PC-3 (cell line): ENCODE measurements around the gene MAEA. TPM values are rescaled to one million over a fixed set of nuclear protein-coding genes. Genes with fewer than 3 reads are reported as not detected.

ENCODE experiments used
- ATAC-seq: fragments of 200-7000 bp; cut with Tn5 transposase; 2 replicates; pipeline ENCODE4 v1.9.1; 2020; ENCODE audit warnings: mild to moderate bottlenecking, moderate library complexity
- BruUV-seq: library from RNA; stranded (reverse); fragments of 400-500 nt; replicated peaks from 2 replicates; lab custom pipeline; 2021; lab: Mats Ljungman, UMichigan
- CTCF ChIA-PET: fragments of 300-600 bp; sonication (Branson Sonifier 250); formaldehyde crosslinking; loops from one replicate; lab custom pipeline; 2022; ENCODE audit warnings: antibody characterized with exemption; lab: Charles Lee
- POLR2A ChIA-PET: fragments of 300-600 bp; sonication (Branson Sonifier 250); formaldehyde crosslinking; loops from one replicate; lab custom pipeline; 2022; ENCODE audit warnings: antibody characterized with exemption; ENCODE audit not compliant: unreplicated experiment; lab: Charles Lee
- DNase-seq: peaks from one replicate; pipeline ENCODE4 v3.0.0-alpha.2; 2015
- H2AFZ ChIP-seq: fragments of 300-600 bp; sonication (generic); 2 replicates; pipeline ENCODE4 v1.6.0; 2016; ENCODE audit warnings: antibody characterized with exemption, low read length
- H3F3A ChIP-seq: fragments of 300-600 bp; sonication (generic); one replicate; pipeline ENCODE4 v1.6.0; 2017; ENCODE audit warnings: antibody characterized with exemption, low read length, control low read depth, mild to moderate bottlenecking; ENCODE audit not compliant: unreplicated experiment
- H3K27ac ChIP-seq: fragments of 300-600 bp; sonication (generic); 2 replicates; pipeline ENCODE4 v1.5.1; 2016; ENCODE audit warnings: mild to moderate bottlenecking, low read length
- H3K27me3 ChIP-seq: fragments of 300-600 bp; sonication (generic); 2 replicates; pipeline ENCODE4 v1.6.1; 2016; ENCODE audit warnings: low read length, mixed read lengths
- H3K36me3 ChIP-seq: fragments of 300-600 bp; sonication (generic); 2 replicates; pipeline ENCODE4 v1.6.1; 2016; ENCODE audit warnings: low read depth, mixed run types, low read length, mixed read lengths
- H3K4me1 ChIP-seq: fragments of 300-600 bp; sonication (generic); 2 replicates; pipeline ENCODE4 v1.5.1; 2016; ENCODE audit warnings: low read length; ENCODE audit not compliant: insufficient read depth
- H3K4me2 ChIP-seq: fragments of 300-600 bp; sonication (generic); 2 replicates; pipeline ENCODE4 v1.6.0; 2016; ENCODE audit warnings: low read length
- H3K4me3 ChIP-seq: fragments of 300-600 bp; sonication (generic); 2 replicates; pipeline ENCODE4 v1.5.1; 2016; ENCODE audit warnings: mild to moderate bottlenecking, low read length, mixed read lengths
- H3K79me2 ChIP-seq: fragments of 300-600 bp; sonication (generic); 2 replicates; pipeline ENCODE4 v1.6.1; 2017; ENCODE audit warnings: low read length, mixed read lengths
- H3K9ac ChIP-seq: fragments of 300-600 bp; sonication (generic); 2 replicates; pipeline ENCODE4 v1.6.0; 2016; ENCODE audit warnings: mild to moderate bottlenecking, low read length
- H3K9me2 ChIP-seq: fragments of 300-600 bp; sonication (generic); replicated peaks from 2 replicates; pipeline ENCODE4 v1.6.1; 2016; ENCODE audit warnings: mixed run types, low read length, mixed read lengths
- H3K9me3 ChIP-seq: fragments of 300-600 bp; sonication (generic); 2 replicates; pipeline ENCODE4 v1.6.1; 2016; ENCODE audit warnings: low read length, mixed read lengths
- H4K20me1 ChIP-seq: fragments of 300-600 bp; sonication (generic); 2 replicates; pipeline ENCODE4 v1.6.1; 2016; ENCODE audit warnings: low read length, mixed read lengths
- EZH2 ChIP-seq: fragments of 300-600 bp; sonication (generic); IDR thresholded peaks from one replicate; pipeline ENCODE4 v1.6.1; 2017; ENCODE audit warnings: antibody characterized with exemption, mild to moderate bottlenecking, low read length; ENCODE audit not compliant: unreplicated experiment
- EZH2phosphoT487 ChIP-seq: fragments of 300-600 bp; sonication (generic); IDR thresholded peaks from 2 replicates; pipeline ENCODE4 v1.6.1; 2018; ENCODE audit warnings: mild to moderate bottlenecking, antibody characterized with exemption, low read length, borderline replicate concordance
- intact Hi-C: fragments of 100-400 bp; cut with micrococcal nuclease; formaldehyde crosslinking; loops from 2 replicates; pipeline ENCODE4 v1.9.0; 2023
- total RNA-seq: library from RNA; depleted of rRNA; stranded (reverse); fragments of >200 nt; gene quantifications from 2 replicates; pipeline ENCODE4 v1.2.3, GENCODE V29; 2014
- TF ChIP-seq, protein P1 (sequence below): fragments of 300-600 bp; sonication (generic); conservative IDR thresholded peaks from 2 replicates; pipeline ENCODE4 v1.5.1; 2017; ENCODE audit warnings: antibody characterized with exemption, low read depth, mild to moderate bottlenecking, low read length

Gene MAEA
- total RNA-seq, 1 experiment from 2014 or later: 48.1 TPM

DNA sequence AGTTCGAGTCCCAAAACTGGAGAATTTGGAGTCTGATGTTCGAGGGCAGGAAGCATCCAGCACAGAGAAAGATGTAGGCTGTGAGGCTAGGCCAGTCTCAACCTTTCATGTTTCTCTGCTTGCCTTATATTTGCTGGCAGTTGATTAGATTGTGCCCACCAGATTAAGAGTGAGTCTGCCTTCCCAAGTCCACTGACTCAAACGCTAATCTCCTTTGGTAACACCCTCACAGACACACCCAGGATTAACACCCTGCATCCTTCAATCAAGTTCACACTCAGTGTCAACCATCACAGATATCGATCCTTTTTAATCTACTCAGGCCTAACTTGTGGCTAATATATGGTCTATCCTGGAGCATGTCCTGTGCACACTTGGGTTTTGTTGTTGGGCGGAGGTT lies 18.0 kb upstream of the MAEA start:
- H3F3A ChIP-seq: no peaks in the 10 kb centered on the region
- intact Hi-C loops: no loop called here
- no peaks in the 10 kb centered on the region for H3K79me2 ChIP-seq
- H3K27me3 ChIP-seq: no peaks in the 10 kb centered on the region
- H3K4me3 ChIP-seq: no peak overlapping the region
- ChIA-PET POLR2A (no interaction called here), CTCF (no interaction called here)
- no TSS peak for BruUV-seq
- DNase-seq (no peak), ATAC-seq (no peak)
- no peak overlapping the region for H3K27ac ChIP-seq
- H3K4me1 ChIP-seq: no peaks in the 10 kb centered on the region
- H3K36me3 ChIP-seq: no peaks in the 10 kb centered on the region
- H3K9me3 ChIP-seq: peaks cover 6% of the 10 kb centered on the region; the same call in 1 of the 2 replicates
- H2AFZ ChIP-seq: no peak overlapping the region
- no peak for TF ChIP-seq EZH2
- TF ChIP-seq, protein P1, sequence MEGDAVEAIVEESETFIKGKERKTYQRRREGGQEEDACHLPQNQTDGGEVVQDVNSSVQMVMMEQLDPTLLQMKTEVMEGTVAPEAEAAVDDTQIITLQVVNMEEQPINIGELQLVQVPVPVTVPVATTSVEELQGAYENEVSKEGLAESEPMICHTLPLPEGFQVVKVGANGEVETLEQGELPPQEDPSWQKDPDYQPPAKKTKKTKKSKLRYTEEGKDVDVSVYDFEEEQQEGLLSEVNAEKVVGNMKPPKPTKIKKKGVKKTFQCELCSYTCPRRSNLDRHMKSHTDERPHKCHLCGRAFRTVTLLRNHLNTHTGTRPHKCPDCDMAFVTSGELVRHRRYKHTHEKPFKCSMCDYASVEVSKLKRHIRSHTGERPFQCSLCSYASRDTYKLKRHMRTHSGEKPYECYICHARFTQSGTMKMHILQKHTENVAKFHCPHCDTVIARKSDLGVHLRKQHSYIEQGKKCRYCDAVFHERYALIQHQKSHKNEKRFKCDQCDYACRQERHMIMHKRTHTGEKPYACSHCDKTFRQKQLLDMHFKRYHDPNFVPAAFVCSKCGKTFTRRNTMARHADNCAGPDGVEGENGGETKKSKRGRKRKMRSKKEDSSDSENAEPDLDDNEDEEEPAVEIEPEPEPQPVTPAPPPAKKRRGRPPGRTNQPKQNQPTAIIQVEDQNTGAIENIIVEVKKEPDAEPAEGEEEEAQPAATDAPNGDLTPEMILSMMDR: no peak
- no peaks in the 10 kb centered on the region for H3K9me2 ChIP-seq
- H3K4me2 ChIP-seq: no peak overlapping the region
- H4K20me1 ChIP-seq: no peaks in the 10 kb centered on the region
- no peak overlapping the region for H3K9ac ChIP-seq

GRCh38 chr4:1274871-1275270 lies 14.8 kb upstream of the MAEA start:
- H3K4me3 ChIP-seq: no peak overlapping the region
- no peaks in the 10 kb centered on the region for H4K20me1 ChIP-seq
- H3K36me3 ChIP-seq: no peaks in the 10 kb centered on the region
- intact Hi-C loops: no loop called here
- DNase-seq: no peak
- H3F3A ChIP-seq: no peaks in the 10 kb centered on the region
- H3K27me3 ChIP-seq: no peaks in the 10 kb centered on the region
- H3K4me2 ChIP-seq: no peak overlapping the region
- BruUV-seq: no TSS peak
- H3K9ac ChIP-seq: no peak overlapping the region
- no peaks in the 10 kb centered on the region for H3K9me2 ChIP-seq
- H3K27ac ChIP-seq: no peak overlapping the region
- CTCF ChIA-PET: no interaction called here
- H3K9me3 ChIP-seq: no peaks in the 10 kb centered on the region
- no peak overlapping the region for H2AFZ ChIP-seq
- TF ChIP-seq, protein P1: no peak
- TF ChIP-seq EZH2phosphoT487 (no peak), EZH2 (no peak)
- POLR2A ChIA-PET: no interaction called here
- H3K79me2 ChIP-seq: no peaks in the 10 kb centered on the region
- H3K4me1 ChIP-seq: peaks cover 7% of the 10 kb centered on the region; the same call in 1 of the 2 replicates
- ATAC-seq: no peak

GRCh38 chr4:1276984-1277383 lies 12.7 kb upstream of the MAEA start:
- CTCF ChIA-PET: no interaction called here
- intact Hi-C loops: no loop called here
- TF ChIP-seq EZH2phosphoT487: no peak

More at GRCh38 chr4:1276984-1277383, 12.7 kb upstream of the MAEA start:
- H3K9me3 ChIP-seq: no peaks in the 10 kb centered on the region
- ATAC-seq (no peak), DNase-seq (no peak)
- no peaks in the 10 kb centered on the region for H3K9me2 ChIP-seq
- H3K79me2 ChIP-seq: no peaks in the 10 kb centered on the region
- no peaks in the 10 kb centered on the region for H4K20me1 ChIP-seq
- no peak overlapping the region for H3K4me2 ChIP-seq
- H3K27me3 ChIP-seq: no peaks in the 10 kb centered on the region
- H3K27ac ChIP-seq: no peak overlapping the region
- H3K4me3 ChIP-seq: no peak overlapping the region
- no peaks in the 10 kb centered on the region for H3K36me3 ChIP-seq
- H3F3A ChIP-seq: no peaks in the 10 kb centered on the region
- peaks cover 7% of the 10 kb centered on the region; the same call in 1 of the 2 replicates for H3K4me1 ChIP-seq
- no TSS peak for BruUV-seq
- H2AFZ ChIP-seq: no peak overlapping the region
- no peak overlapping the region for H3K9ac ChIP-seq
- POLR2A ChIA-PET: no interaction called here
